Breast epithelium (tissue), 4 donors: ENCODE measurements around the gene STRADA. TPM values are rescaled to one million over a fixed set of nuclear protein-coding genes. Genes with fewer than 3 reads are reported as not detected.
A peak's percentile ranks its signal among the peaks of the same experiment; 100 is the strongest.

Experiments used
- DNase-seq, 2 donors: peaks; one replicate each; pipeline ENCODE4 v3.0.0-alpha.2; 2019; ENCODE audit warnings: low spot score in 2 of 2
- H3K27ac ChIP-seq, 2 donors: fragments of 200-600 bp; sonication (generic) in 1 of 2; one replicate each; pipeline ENCODE4 v1.5.1; 2016 to 2019; ENCODE audit warnings: mild to moderate bottlenecking in 1 of 2
- H3K27me3 ChIP-seq, 2 donors: fragments of 200-600 bp; sonication (generic) in 1 of 2; one replicate each; pipeline versions ENCODE4 v1.5.1 to v1.6.0; 2017 to 2019; ENCODE audit warnings: control low read depth in 1 of 2, mild to moderate bottlenecking in 1 of 2
- H3K36me3 ChIP-seq: fragments of 200-600 bp; one replicate; pipeline ENCODE4 v1.5.1; 2019
- H3K4me1 ChIP-seq, 2 donors: fragments of 200-600 bp; sonication (generic); one replicate each; pipeline ENCODE4 v1.5.1; 2016 to 2019; ENCODE audit warnings: control low read depth in 1 of 2
- H3K4me3 ChIP-seq, 3 donors: fragments of 200-600 bp; sonication (generic); 1 replicate in 2 of 3; 2 replicates in 1 of 3; pipeline ENCODE4 v1.5.1; 2016 to 2019; ENCODE audit warnings: mild to moderate bottlenecking in 3 of 3, moderate library complexity in 2 of 3
- H3K9me3 ChIP-seq, 2 donors: fragments of 200-600 bp; sonication (generic) in 1 of 2; one replicate each; pipeline ENCODE4 v1.5.1; 2016 to 2019; ENCODE audit warnings: control low read depth in 1 of 2
- CTCF ChIP-seq, 3 donors: fragments of 450-650 bp; IDR thresholded peaks; one replicate each; pipeline ENCODE4 v1.5.1; 2016 to 2017; ENCODE audit warnings: antibody characterized with exemption in 3 of 3, mild to moderate bottlenecking in 3 of 3, moderate library complexity in 3 of 3
- POLR2A ChIP-seq: fragments of 450-650 bp; IDR thresholded peaks from one replicate; pipeline ENCODE4 v1.6.1; 2016; ENCODE audit warnings: antibody characterized with exemption, mild to moderate bottlenecking, moderate library complexity
- POLR2AphosphoS5 ChIP-seq, 3 donors: sonication (generic); formaldehyde crosslinking; IDR thresholded peaks; one replicate each; pipeline ENCODE4 v1.6.1; 2017; ENCODE audit warnings: antibody characterized with exemption in 3 of 3
- intact Hi-C: fragments of 100-400 bp; cut with DNase I; formaldehyde crosslinking; loops from one replicate; pipeline ENCODE4 v1.15.1; 2023; ENCODE audit warnings: low total_unique reads
- total RNA-seq, 3 donors: library from RNA; depleted of rRNA; stranded (reverse); fragments of >200 nt; gene quantifications; one replicate each; pipeline ENCODE4 v1.1.0, GENCODE V29; 2016

The STRADA gene
- total RNA-seq, 3 donors from 2014 or later: 25.9 to 33.8 (median 26.2) TPM

- Histone ChIP-seq H3K9me3 (no peaks in the 10 kb centered on the region), H3K4me1 (peaks cover 0 to 8% of the 10 kb centered on the region in 2 donors), H3K4me3 (peak overlapping the region in 1 of 3 donors; percentile 17), H3K27ac (peak overlapping the region in 1 of 2 donors; percentile 12), H3K36me3 (no peaks in the 10 kb centered on the region), H3K27me3 (no peaks in the 10 kb centered on the region)
- intact Hi-C loops: loop anchor here (1.0 to 5.0 kb wide), 2 partner anchors 71 to 320 kb away; partner anchors contain the start of gene CCDC47
- no peak for TF ChIP-seq POLR2A
- no peak for TF ChIP-seq CTCF (IDR thresholded peaks at IDR 0.05)
- TF ChIP-seq POLR2AphosphoS5 (IDR thresholded peaks at IDR 0.05): no peak
- no peak for DNase-seq
These were observed 39.5 kb downstream of the STRADA start for GRCh38 chr17:63701868-63702720.

- no peak for DNase-seq
- TF ChIP-seq POLR2AphosphoS5 (IDR thresholded peaks at IDR 0.05) (no peak), CTCF (IDR thresholded peaks at IDR 0.05) (no peak), POLR2A (no peak)
- Histone ChIP-seq H3K9me3 (no peaks in the 10 kb centered on the region), H3K27ac (peak overlapping the region; percentile 0 to 52), H3K4me3 (peak overlapping the region; percentile 54 to 69 (median 68)), H3K36me3 (no peaks in the 10 kb centered on the region), H3K27me3 (no peaks in the 10 kb centered on the region), H3K4me1 (peaks cover 0 to 8% of the 10 kb centered on the region in 2 donors)
- intact Hi-C loops: loop anchor here (1.0 to 5.0 kb wide), 2 partner anchors 72 to 319 kb away; partner anchors contain the start of gene CCDC47
These were observed 40.2 kb downstream of the STRADA start for GRCh38 chr17:63701456-63701820.

GRCh38 chr17:63700528-63701455 is 40.8 kb downstream of the STRADA start:
- Histone ChIP-seq H3K36me3 (no peaks in the 10 kb centered on the region), H3K9me3 (no peaks in the 10 kb centered on the region), H3K27me3 (no peaks in the 10 kb centered on the region), H3K4me1 (peaks cover 0 to 8% of the 10 kb centered on the region in 2 donors), H3K27ac (peak overlapping the region; percentile 5 to 52), H3K4me3 (peak overlapping the region; percentile 54 to 69 (median 68))
- no peak for DNase-seq
- TF ChIP-seq POLR2AphosphoS5 (IDR thresholded peaks at IDR 0.05): peak in 1 of 3 donors; percentile 47
- TF ChIP-seq CTCF (IDR thresholded peaks at IDR 0.05): no peak
- intact Hi-C loops: loop anchor here (1.0 to 5.0 kb wide), 2 partner anchors 73 to 318 kb away; partner anchors contain the start of gene CCDC47

- intact Hi-C loops: loop anchor here (1.0 to 5.0 kb wide), 3 partner anchors 19 to 318 kb away; no protein-coding TSS in a partner anchor
- Histone ChIP-seq H3K4me3 (peak within 1 kb of the TSS; percentile 54 to 69 (median 68)), H3K4me1 (peaks cover 0 to 8% of the 10 kb centered on the region in 2 donors), H3K27ac (peak within 1 kb of the TSS; percentile 52 to 65), H3K9me3 (no peaks in the 10 kb centered on the region), H3K36me3 (no peaks in the 10 kb centered on the region), H3K27me3 (no peaks in the 10 kb centered on the region)
- TF ChIP-seq CTCF (IDR thresholded peaks at IDR 0.05): no peak
- no peak for TF ChIP-seq POLR2A
- no peak for TF ChIP-seq POLR2AphosphoS5 (IDR thresholded peaks at IDR 0.05)
- DNase-seq: no peak
These were observed 41.7 kb downstream of the STRADA start, which contains the start of gene LIMD2 for GRCh38 chr17:63699638-63700527. Gene LIMD2, minus strand, starts transcription at chr17:63700125. Its CDS starts 827 bp downstream, at chr17:63699298.
